Endodermal cell (in vitro differentiated cells): ENCODE results near the gene PRKCE. TPM values are rescaled to one million over a fixed set of nuclear protein-coding genes. Genes with fewer than 3 reads are reported as not detected.

ENCODE experiments used
- DNase-seq: peaks from one replicate; pipeline ENCODE4 v3.0.0-alpha.2; 2017
- H3K27ac ChIP-seq: 2 replicates; pipeline ENCODE4 v1.5.1; 2013; ENCODE audit warnings: mild to moderate bottlenecking, low read depth, low read length, moderate library complexity
- H3K27me3 ChIP-seq: 2 replicates; pipeline ENCODE4 v1.6.1; 2013; ENCODE audit warnings: mild to moderate bottlenecking, low read length, moderate library complexity; ENCODE audit not compliant: insufficient read depth, control insufficient read depth, poor library complexity, severe bottlenecking
- H3K36me3 ChIP-seq: 2 replicates; pipeline ENCODE4 v1.7.0; 2013; ENCODE audit warnings: mild to moderate bottlenecking, low read length, moderate library complexity; ENCODE audit not compliant: control insufficient read depth, insufficient read depth
- H3K4me1 ChIP-seq: one replicate; pipeline ENCODE4 v1.7.0; 2013; ENCODE audit warnings: low read length; ENCODE audit not compliant: control insufficient read depth, insufficient read depth
- H3K4me3 ChIP-seq: 2 replicates; pipeline ENCODE4 v1.5.1; 2013; ENCODE audit warnings: mild to moderate bottlenecking, low read length, moderate library complexity
- H3K9ac ChIP-seq: 2 replicates; pipeline ENCODE4 v1.6.1; 2013; ENCODE audit warnings: mild to moderate bottlenecking, low read length, moderate library complexity; ENCODE audit not compliant: poor library complexity, severe bottlenecking; ENCODE audit errors: extremely low read depth
- H3K9me3 ChIP-seq: 2 replicates; pipeline ENCODE4 v1.6.1; 2013; ENCODE audit warnings: mild to moderate bottlenecking, low read length, moderate library complexity; ENCODE audit not compliant: control insufficient read depth
- H3K27ac Mint-ChIP-seq: 2 replicates; pipeline ENCODE4 v1.8.0; 2020; ENCODE audit warnings: mixed read lengths
- H3K27me3 Mint-ChIP-seq: 2 replicates; pipeline ENCODE4 v1.8.0; 2021; ENCODE audit warnings: mild to moderate bottlenecking, mixed read lengths; ENCODE audit not compliant: insufficient read depth
- H3K36me3 Mint-ChIP-seq: 2 replicates; pipeline ENCODE4 v1.8.0; 2020; ENCODE audit warnings: low read depth, mixed read lengths
- H3K4me1 Mint-ChIP-seq: 2 replicates; pipeline ENCODE4 v1.8.0; 2020; ENCODE audit warnings: mixed read lengths
- H3K4me3 Mint-ChIP-seq: 2 replicates; pipeline ENCODE4 v1.8.0; 2020; ENCODE audit warnings: mild to moderate bottlenecking, moderate library complexity, mixed read lengths
- H3K9me3 Mint-ChIP-seq: 2 replicates; pipeline ENCODE4 v1.8.0; 2020; ENCODE audit warnings: mild to moderate bottlenecking, mixed read lengths
- WGBS, 2 experiments: methylation state at CpG; one replicate each; pipeline versions ENCODE4 v1.1.5 to v1.1.7; 2013; ENCODE audit warnings: missing lambda C conversion rate in 2 of 2, mixed read lengths in 1 of 2; ENCODE audit not compliant: insufficient coverage in 1 of 2, insufficient read length in 1 of 2; 5-methylcytosine and 5-hydroxymethylcytosine counted together
- total RNA-seq, 2 donors: library from RNA; stranded (reverse); fragmentation: NEBNext Ultra II Directional in 1 of 2; extraction: Animal tissue kit (Norgen Biotek cat#: 25700) in 1 of 2; gene quantifications; 2 replicates in 1 of 2; 3 replicates in 1 of 2; pipeline ENCODE4 v1.2.1, GENCODE V29; 2021
- TF ChIP-seq, protein P1 (sequence below): fragments of 200-600 bp; sonication (generic); conservative IDR thresholded peaks from 2 replicates; pipeline ENCODE4 v1.5.0; 2021; ENCODE audit warnings: antibody characterized with exemption, mild to moderate bottlenecking

PRKCE gene
- total RNA-seq, 2 donors from 2014 or later = 1.4 to 1.7 TPM

DNA sequence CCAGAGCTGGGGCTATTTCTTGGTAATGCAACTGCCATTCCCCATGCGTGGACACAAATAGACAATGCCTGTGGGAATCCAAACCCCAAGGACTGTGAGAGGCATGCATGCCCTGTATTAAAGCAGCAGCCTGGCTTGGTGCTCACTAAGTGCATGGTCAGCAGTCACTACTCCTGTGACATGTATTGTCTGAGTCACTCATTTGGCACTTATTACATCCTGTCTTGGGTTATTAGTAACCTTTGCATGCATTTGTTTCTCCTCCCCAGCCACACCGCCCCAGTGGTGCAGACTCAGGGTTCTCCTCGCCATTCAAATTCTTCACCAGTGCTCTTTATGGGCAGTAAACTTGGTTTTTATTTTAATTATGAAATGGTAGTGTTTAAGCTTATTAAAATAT lies 30.2 kb downstream of the PRKCE start:
- Mint-ChIP-seq H3K4me1 (peaks cover 6% of the 10 kb centered on the region), H3K36me3 (no peaks in the 10 kb centered on the region), H3K4me3 (no peak overlapping the region), H3K27me3 (no peaks in the 10 kb centered on the region), H3K9me3 (no peaks in the 10 kb centered on the region), H3K27ac (no peak overlapping the region)
- no peaks in the 10 kb centered on the region for H3K9me3 ChIP-seq
- no peak overlapping the region for H3K4me3 ChIP-seq
- DNase-seq = no peak
- H3K27ac ChIP-seq = no peak overlapping the region
- no peak overlapping the region for H3K9ac ChIP-seq
- H3K36me3 ChIP-seq = no peaks in the 10 kb centered on the region
- no peaks in the 10 kb centered on the region for H3K4me1 ChIP-seq
- H3K27me3 ChIP-seq = no peaks in the 10 kb centered on the region
- TF ChIP-seq, protein P1, sequence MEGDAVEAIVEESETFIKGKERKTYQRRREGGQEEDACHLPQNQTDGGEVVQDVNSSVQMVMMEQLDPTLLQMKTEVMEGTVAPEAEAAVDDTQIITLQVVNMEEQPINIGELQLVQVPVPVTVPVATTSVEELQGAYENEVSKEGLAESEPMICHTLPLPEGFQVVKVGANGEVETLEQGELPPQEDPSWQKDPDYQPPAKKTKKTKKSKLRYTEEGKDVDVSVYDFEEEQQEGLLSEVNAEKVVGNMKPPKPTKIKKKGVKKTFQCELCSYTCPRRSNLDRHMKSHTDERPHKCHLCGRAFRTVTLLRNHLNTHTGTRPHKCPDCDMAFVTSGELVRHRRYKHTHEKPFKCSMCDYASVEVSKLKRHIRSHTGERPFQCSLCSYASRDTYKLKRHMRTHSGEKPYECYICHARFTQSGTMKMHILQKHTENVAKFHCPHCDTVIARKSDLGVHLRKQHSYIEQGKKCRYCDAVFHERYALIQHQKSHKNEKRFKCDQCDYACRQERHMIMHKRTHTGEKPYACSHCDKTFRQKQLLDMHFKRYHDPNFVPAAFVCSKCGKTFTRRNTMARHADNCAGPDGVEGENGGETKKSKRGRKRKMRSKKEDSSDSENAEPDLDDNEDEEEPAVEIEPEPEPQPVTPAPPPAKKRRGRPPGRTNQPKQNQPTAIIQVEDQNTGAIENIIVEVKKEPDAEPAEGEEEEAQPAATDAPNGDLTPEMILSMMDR = no peak
- 83 to 93% methylated on average over 1 to 3 of the region's 3 CpGs for WGBS, 2 experiments

DNA sequence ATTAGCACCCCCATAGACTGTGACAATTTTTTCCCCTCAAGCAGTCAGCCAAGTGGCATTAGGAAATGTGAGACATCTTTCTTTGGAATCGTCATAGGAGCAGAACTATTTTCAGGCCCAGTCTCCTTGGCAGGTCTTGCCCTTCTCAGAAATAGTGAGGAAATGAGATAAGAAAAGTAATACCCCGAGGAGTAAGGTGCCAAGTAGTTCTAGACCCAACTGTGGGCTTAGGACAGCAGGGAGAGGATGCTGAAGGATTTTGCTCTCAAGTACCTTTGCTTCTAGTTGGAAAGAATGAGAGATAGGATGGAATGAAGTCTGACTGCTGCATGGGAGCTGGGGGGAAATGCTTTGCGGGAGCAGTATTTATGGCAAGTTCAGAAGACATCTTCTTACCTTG lies 31.8 kb downstream of the PRKCE start:
- H3K4me1 Mint-ChIP-seq = peaks cover 6% of the 10 kb centered on the region
- H3K9me3 Mint-ChIP-seq = no peaks in the 10 kb centered on the region
- no peak for DNase-seq
- H3K9me3 ChIP-seq = no peaks in the 10 kb centered on the region
- no peaks in the 10 kb centered on the region for H3K27me3 Mint-ChIP-seq
- WGBS, 2 experiments = 0 to 62% methylated on average over 1 to 3 of the region's 3 CpGs
- no peak overlapping the region for H3K27ac ChIP-seq
- no peak overlapping the region for H3K4me3 ChIP-seq
- TF ChIP-seq, protein P1 = no peak
- no peak overlapping the region for H3K9ac ChIP-seq
- H3K27ac Mint-ChIP-seq = no peak overlapping the region
- no peaks in the 10 kb centered on the region for H3K36me3 Mint-ChIP-seq
- no peaks in the 10 kb centered on the region for H3K36me3 ChIP-seq
- no peaks in the 10 kb centered on the region for H3K27me3 ChIP-seq
- H3K4me3 Mint-ChIP-seq = no peak overlapping the region
- no peaks in the 10 kb centered on the region for H3K4me1 ChIP-seq

DNA sequence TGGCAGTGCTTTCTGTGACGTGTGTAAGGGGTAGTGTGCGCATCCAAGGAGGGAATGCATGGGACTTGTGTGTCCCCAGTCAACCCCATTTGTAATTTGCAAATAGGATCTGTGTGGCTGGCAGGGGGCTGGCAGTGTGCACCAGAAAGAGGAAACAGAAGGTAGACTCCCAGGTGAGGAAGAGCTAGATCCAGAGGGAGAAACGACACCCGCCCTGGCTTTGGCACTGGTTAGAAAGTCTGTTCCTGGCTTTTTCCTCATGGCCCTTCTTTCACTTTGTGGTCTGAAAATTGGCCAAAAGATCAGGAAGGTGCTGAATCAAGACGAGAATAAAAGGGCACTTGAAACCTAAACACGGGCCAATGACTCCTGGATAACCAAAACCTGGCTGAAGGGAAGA lies 33.3 kb downstream of the PRKCE start:
- no peaks in the 10 kb centered on the region for H3K27me3 ChIP-seq
- H3K4me3 Mint-ChIP-seq = no peak overlapping the region
- no peaks in the 10 kb centered on the region for H3K9me3 Mint-ChIP-seq
- no peaks in the 10 kb centered on the region for H3K4me1 ChIP-seq
- H3K4me3 ChIP-seq = no peak overlapping the region
- no peaks in the 10 kb centered on the region for H3K36me3 Mint-ChIP-seq
- 88 to 91% methylated on average over 6 of the region's 6 CpGs for WGBS, 2 experiments
- H3K4me1 Mint-ChIP-seq = peaks cover 6% of the 10 kb centered on the region
- H3K9me3 ChIP-seq = no peaks in the 10 kb centered on the region
- H3K9ac ChIP-seq = no peak overlapping the region
- TF ChIP-seq, protein P1 = no peak
- DNase-seq = no peak
- H3K36me3 ChIP-seq = no peaks in the 10 kb centered on the region
- H3K27ac Mint-ChIP-seq = no peak overlapping the region
- no peak overlapping the region for H3K27ac ChIP-seq
- no peaks in the 10 kb centered on the region for H3K27me3 Mint-ChIP-seq
